Epithelial cell of prostate (primary cell): ENCODE results near the gene ZNHIT1.

Source experiments
- DNase-seq: peaks from one replicate; pipeline ENCODE4 v3.0.0-alpha.2; 2011; ENCODE audit warnings: low read depth, low spot score
- H3K27ac ChIP-seq: fragments of 450-650 bp; 2 replicates; pipeline ENCODE4 v1.5.1; 2017; ENCODE audit warnings: mild to moderate bottlenecking

ZNHIT1 gene

GRCh38 chr7:101271021-101271420 lies 53.1 kb downstream of the ZNHIT1 start:
- no peak overlapping the region for H3K27ac ChIP-seq
- no peak for DNase-seq

GRCh38 chr7:101273206-101273605 lies 55.2 kb downstream of the ZNHIT1 start:
- DNase-seq: no peak
- no peak overlapping the region for H3K27ac ChIP-seq
